ENCODE results near the gene EIF3A. TPM values are rescaled to one million over a fixed set of nuclear protein-coding genes. Genes with fewer than 3 reads are reported as not detected.
"Not testable (repeated sequence)": the region's sequence is repeated elsewhere in the genome, so short reads cannot be mapped to it uniquely, and the experiment has no call there.

The EIF3A gene
- total RNA-seq, 1 experiment from 2014 or later = 82.6 TPM

DNA sequence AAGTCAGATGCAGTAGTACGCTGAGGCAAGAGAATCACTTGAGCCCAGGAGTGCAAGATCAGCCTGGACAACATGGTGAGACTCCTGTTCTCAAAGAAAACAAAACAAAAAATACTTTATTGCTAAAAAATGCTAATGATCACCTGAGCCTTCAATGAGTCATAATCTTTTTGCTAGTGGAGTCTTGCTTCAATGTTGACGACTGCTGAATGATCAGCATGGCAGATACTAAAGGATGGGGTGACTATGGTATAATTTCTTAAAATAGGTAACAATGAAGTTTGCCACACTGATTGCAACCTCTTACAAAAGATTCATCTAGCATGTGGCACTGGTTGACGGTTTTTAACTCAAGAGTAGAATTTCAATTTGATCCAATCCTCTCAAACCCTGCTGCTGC is 28.8 kb downstream of the EIF3A start:
- no peak for DNase-seq (ENCODE audit: low read depth)

DNA sequence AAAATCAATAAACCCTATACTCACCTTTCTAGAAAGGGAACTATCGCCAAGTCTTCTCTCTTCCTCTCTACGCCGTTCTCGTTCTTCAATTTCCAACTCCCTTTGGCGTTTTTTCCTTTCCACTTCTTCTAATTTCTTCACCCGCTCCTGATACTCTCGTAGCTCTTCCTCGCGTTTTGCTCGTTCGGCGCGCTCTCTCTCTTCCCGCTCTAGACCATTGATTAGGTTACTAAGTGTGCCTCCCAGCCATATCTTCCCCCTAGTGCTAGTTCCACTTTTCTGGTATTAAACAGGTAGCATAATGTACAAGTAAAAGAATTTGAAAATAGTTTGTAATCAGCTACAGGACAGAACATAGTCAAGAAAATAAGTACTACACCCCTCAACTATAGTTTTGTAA is 30.8 kb downstream of the EIF3A start:
- no peak for DNase-seq (ENCODE audit: low read depth)

DNA sequence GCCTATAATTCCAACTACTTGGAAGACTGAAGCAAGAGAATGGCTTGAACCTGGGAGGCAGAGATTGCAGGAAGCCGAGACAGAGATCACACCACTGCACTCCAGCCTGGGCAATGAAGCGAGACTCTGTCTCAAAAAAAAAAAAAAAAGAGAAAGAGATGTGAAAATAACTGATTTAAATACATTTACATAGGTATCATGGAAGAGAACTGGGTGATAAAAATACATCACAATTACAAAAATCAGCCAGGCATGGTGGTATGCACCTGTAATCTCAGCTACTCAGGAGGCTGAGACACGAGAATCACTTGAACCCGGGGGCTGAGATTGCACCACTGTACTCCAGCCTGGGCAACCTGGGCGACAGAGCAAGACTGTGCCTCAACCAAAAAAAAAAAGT is 31.3 kb downstream of the EIF3A start:
- DNase-seq (ENCODE audit: low read depth) = no peak

DNA sequence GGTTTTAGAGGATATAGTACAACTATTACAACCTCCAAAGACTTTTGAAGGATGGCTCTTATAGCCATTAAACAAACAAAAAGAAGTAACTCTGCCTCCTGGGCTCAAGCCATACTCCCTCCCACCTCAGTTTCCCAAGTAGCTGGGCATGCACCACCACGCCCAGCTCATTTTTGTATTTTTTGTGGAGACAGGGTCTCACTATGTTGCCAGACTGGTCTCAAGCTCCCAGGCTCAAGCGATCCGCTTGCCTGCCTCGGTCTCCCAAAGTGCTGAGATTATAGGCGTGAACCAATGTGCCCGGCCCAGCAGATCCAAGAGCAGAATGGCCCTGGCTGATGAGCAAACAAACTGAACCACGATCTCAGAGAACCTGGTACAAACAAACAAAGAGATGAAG is 35.1 kb downstream of the EIF3A start:
- no peak for DNase-seq (ENCODE audit: low read depth)

DNA sequence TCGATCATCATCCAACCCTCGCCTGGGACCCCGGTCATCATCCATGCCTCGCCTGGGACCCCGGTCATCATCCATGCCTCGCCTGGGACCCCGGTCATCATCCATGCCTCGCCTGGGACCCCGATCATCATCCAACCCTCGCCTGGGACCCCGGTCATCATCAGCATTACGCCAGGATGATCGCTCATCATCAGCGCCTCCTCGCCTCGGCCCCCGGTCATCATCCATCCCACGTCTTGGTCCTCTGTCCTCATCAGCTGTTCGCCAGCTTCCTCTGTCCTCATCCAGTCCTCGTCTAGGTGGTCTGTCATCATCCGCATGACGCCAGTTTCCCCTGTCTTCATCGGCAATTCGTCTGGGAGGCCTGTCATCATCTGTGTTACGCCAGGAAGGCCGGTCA is 38.4 kb downstream of the EIF3A start:
- no peak for DNase-seq (ENCODE audit: low read depth)

DNA sequence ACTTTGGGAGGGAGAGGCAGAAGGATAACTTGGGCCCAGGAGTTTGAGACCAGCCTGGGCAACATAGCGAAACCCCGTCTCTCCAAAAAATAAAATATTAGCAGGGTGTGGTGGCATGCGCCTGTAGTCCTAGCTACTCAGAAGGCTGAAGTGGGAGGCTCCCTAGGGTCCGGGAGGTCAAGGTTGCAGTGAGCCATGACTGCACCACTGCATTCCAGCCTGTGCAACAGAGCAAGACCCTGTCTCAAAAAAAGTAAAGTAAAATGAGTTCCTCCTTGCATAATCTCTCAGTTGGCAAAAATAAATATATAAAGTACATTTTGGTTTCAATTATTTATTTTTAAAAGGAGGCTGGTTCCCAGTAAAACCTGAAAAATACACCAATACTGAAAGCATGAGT is 39.3 kb downstream of the EIF3A start:
- no peak for DNase-seq (ENCODE audit: low read depth)

DNA sequence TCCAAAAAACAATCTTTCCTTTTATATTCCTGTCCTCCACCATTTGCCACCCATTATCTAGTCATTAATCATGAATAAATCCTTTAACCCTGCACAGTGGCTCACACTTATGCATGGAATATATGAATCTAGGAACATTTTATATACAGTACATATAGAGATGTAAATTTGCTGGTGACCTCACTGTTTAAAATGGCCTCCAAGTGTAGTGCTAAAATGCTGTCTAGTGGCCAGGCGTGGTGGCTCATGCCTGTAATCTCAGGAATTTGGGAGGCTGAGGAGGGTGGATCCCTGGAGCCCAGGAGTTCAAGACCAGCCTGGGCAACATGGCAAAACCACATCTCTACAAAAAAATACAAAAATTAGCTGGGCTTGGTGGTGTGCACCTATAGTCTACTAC is 41.5 kb downstream of the EIF3A start:
- no peak for DNase-seq (ENCODE audit: low read depth)

DNA sequence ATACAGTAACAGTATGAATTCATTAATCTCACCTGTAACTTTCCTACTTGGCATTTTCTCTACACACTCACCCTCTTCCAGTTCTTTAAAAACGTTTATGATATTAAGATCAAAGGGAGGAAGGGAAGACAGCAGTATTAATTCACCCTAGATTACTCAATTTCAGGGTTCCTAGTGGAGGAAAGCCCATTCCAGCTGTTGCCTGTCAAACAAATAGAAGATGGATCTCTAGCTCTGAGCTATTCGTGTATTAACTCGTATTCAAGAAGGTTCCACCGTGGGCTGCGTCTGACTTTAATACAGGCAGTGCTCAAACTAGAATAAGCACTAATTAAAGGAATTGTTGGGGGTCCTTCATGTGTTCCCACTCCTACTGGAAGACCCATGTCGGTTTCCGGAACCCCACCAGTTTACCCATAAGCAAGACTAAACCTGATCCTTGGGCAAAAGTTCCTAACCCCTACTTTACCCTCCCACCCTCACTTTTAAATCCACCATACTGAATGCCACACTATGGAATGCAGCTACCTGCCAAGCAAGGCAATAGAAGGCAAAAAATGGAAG is 49.0 kb downstream of the EIF3A start:
- DNase-seq (ENCODE audit: low read depth) = no peak

DNA sequence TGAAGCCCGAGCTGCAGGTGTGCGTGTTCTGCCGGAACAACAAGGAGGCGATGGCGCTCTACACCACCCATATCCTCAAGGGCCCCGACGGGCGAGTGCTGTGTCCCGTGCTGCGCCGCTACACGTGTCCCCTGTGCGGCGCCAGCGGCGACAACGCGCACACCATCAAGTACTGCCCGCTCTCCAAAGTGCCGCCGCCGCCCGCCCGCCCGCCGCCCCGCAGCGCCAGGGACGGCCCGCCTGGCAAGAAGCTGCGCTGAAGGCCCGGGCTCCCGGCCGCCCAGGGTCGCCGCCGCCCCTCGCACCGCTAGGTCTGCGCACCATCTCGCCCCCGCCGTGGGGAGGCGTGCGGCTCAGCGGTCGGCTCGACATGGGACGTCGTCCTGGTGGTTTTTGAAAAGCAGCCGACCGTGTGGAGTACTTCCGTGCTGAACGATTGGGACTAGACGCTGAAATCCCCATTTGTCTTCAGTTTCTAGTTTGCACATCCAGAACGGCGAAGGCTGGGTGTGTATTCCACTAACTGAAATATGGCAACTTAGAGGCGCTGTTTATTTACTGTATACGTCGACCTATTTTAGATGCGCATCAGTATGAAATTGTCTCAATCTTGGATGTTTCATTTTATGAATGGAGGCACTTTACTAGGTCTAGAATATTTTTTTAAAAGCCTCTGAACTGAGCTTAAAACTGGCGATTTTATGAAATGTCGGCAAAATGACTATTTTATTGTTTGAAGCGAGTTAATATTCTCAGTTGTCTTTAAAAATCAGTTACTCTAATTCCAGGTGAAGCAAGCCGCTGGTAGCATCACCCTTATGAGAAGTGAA is 50.0 kb downstream of the EIF3A start:
- peak; percentile 71 for DNase-seq (ENCODE audit: low read depth)

DNA sequence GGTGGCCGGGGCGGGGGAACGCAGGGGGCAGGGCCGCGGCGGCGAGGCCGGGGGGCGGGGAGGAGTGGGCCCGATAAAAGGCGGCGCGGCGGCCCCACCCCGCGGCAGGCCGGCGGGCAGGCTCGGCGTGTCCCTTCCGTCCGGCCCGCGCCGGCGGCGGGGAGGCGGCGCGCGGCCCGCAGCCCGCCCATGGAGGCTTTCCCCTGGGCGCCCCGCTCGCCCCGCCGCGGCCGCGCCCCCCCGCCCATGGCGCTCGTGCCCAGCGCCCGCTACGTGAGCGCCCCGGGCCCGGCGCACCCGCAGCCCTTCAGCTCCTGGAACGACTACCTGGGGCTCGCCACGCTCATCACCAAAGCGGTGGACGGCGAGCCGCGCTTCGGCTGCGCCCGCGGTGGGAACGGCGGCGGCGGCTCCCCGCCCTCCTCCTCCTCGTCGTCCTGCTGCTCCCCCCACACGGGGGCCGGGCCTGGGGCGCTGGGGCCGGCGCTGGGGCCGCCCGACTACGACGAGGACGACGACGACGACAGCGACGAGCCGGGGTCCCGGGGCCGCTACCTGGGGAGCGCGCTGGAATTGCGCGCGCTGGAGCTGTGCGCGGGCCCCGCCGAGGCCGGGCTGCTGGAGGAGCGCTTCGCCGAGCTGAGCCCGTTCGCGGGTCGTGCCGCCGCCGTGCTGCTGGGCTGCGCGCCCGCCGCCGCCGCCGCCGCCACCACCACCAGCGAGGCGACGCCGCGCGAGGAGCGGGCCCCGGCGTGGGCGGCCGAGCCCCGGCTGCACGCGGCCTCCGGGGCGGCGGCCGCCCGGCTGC is 50.8 kb downstream of the EIF3A start, which contains the start of gene NANOS1:
NANOS1 (plus strand) TSS at position 102 of the 808 bp plus-strand sequence; CDS start at position 190, 88 bp downstream.
- no peak for DNase-seq (ENCODE audit: low read depth)

DNA sequence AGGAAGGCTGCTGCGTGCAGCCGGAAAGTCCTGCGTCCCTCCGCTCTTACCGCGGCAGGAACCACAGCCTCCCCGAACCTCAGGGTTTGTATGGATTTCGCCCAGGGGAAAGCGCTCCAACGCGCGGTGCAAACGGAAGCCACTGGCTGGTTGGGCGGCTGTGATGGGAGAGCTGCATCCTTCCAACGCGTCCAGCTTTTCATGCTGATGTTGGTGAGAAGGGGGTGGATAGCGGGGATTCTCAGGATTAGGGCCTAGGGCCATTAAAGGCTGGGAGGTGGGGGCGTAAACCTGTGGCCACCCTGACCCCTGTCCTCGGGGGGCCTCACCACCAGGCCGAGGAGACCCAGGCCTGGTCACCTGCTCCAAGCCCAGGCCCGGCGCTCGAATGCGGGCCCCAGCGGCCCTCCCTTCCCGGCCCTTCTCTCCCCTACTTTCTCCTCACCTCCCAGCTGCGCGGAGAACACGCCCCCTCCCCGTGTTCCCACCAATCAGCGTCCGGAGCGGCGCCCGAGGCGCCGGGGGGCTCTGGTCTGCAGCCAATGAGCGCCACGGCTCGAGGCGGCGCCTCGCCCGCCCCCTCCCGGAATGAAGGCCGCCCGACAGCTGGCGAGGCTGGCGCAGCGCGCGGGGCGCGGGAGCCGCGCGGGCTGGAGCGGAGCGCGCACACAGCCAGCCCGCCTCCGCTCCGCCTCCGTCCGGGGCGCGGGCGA is 51.6 kb downstream of the EIF3A start:
- DNase-seq (ENCODE audit: low read depth) = peak; percentile 86

DNA sequence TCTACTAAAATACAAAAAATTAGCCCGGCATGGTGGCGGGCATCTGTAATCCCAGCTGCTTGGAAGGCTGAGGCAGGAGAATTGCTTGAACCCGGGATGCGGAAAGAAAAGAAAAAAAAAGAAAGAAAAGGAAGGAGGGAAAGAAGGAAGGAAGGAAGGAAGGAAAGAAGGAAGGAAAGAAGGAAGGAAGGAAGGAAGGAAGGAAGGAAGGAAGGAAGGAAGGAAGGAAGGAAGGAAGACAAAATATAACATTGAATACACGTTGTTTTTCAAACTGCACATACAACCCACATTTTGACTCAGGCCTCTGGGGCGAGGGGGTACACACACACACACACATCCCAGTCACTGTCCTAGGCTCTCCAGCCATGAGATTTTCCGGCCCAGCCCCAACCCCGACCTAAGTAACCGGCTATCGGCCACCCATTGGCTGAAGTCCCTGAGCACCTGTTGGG is 52.1 kb downstream of the EIF3A start:
- DNase-seq (ENCODE audit: low read depth) = not testable (repeated sequence)

DNA sequence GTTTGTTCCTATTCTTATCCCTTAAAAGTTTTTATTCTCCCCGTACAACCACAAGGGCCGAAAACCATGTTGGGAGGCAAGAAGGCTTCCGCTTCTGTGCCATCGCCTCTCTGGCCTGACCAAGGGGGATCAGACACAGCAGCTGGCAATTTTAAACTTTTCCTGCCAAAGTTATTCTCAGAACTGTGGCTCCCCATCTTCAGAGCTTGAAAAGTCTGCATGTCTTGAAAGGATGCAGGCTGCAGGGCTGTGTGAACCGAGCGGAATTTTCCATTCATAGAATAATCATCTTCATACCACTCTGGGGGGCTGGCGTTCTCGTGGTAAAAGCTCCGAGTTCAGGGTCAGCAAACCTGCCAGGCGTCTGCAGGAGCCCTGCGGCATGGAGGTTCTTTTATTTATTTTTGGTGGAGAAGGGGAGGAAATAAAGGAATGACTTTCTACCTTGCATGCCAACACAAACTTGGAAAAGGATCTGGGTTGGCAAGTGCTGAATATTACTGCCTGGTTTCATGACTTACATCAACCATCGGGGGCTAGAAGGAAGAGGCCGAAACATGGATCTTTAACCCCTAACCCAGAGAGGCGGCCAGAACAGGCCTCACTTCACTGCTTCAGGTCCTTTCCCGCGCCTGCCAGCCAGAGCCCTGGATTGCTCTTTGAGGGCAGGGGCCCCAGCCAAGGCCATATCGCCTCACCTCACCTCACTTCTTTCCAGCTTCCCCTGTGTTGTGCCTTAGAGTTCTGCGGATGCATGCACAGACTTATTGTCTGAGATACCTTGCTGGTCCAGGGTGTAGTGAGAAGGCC is 54.1 kb downstream of the EIF3A start:
- DNase-seq (ENCODE audit: low read depth) = peak; percentile 67

DNA sequence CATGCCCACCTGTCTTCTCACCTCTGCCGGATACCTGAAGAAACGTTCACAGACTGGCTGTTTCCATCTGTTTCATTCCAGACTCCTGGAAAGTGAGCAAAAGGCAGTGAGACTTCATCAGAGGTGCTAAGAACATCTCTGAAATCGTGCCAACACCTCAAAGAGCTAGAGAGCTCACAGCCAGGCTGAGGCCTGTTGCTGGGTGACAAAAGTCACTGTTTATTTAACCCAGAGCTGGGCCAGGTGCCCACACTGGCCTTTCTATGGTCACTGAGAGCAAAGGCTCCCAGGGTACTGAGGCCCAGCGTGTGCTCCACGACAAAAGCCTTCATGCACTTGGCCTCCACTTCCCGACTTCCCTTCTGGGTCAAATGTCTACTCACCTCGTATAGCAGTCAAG is 54.8 kb downstream of the EIF3A start:
- DNase-seq (ENCODE audit: low read depth) = no peak

DNA sequence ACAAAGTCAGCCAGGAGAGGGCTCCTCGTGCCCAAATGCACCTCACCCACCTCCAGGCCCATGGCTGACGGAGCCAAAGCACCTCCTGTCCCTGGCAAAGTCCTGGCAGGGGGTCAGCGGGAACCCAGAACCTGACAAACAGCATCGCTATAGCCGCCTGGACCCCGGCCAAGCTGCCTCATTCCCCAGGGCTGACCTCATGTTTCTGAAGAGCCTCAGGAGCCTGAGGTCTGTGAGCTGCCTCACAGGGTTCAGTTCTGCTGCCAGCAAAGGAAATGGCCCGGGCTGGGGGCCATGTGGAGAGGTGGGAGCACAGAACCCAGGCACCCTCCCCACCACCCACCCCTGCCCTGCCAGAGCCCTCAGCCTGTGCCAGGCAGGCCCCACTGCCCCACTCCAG is 55.3 kb downstream of the EIF3A start:
- DNase-seq (ENCODE audit: low read depth) = peak; percentile 89

DNA sequence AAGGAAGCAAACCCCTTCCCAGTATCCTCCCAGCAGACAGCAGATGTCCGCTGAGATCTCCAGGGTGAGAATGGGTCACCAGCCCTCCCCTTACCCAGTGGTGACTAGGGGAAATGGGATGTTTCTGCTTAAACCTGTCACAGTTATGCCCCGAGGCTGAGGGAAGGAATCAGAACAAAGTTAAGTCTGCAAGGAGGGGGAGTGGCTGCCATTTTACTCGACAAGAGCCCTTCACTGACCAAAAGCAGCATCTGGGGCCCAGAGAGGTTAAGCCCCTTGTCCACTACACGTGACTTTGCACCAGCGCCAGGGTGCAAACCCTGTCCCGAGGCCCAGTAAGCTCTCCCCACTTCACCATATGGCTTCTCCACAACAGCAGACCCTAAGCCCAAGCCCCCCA is 55.7 kb downstream of the EIF3A start:
- DNase-seq (ENCODE audit: low read depth) = peak; percentile 44

DNA sequence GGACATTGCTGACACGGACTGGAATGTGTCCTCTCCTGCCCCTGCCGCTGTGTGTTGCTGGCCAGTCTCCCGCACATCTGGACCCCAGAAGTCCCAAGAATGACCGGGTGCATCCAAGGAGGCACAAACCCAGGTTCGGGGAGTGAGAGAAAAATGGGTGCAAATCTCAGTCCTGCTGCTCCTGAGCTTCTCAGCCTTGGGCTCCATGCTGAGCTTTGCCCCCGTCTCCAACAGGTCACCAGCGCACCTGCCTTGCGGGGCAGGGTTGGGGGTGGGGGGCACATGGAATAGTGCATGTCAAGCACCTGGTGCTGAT is 57.1 kb downstream of the EIF3A start:
- no peak for DNase-seq (ENCODE audit: low read depth)

DNA sequence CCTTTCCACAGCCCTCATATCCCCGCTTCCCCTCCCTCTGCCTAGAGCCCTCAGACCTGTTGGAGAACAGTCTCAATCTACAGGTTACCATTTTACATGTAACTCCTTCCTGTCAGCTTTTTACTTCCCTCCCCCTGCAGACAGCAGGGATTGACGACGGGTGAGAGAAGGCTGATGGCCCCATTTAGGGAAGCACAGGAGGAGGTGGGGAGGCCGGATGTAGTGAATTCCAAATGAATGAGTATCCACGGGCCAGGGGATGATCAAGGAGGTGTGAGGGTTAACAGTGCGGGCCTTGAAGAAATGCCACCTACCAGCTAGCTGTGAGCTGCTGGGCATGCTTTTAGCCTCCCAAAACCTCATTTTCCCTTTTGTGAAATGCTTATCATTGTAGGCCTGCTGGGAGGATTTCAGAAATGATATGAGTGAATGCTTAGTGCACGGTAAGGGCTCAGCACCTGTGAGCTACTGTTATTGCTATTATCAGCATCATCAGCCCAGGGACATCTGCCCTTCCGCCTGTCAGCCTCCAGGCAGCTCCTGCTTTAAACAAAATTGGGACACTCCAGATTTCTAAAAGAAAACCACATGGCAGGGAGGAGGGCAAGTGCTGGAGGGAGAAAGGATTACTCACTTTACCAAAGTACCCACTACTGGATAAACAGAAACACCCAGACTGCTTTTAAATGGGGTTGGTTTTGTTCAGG is 57.6 kb downstream of the EIF3A start:
- peak; percentile 74 for DNase-seq (ENCODE audit: low read depth)

DNA sequence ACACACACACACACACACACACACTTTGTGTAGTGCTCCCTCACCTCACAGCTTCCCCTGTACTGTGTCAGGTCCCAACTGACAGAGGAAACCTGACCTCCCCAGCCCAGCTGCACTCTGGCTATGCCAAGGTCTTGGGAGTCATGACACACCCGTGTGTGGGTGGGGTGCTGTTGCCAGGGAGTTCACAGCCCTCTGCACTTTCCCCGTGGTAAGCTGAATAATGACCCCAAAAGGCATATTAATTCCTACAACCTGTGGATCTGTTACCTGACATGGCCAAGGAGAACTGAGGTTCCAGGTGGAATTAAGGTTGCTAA is 60.0 kb downstream of the EIF3A start:
- peak; percentile 51 for DNase-seq (ENCODE audit: low read depth)

DNA sequence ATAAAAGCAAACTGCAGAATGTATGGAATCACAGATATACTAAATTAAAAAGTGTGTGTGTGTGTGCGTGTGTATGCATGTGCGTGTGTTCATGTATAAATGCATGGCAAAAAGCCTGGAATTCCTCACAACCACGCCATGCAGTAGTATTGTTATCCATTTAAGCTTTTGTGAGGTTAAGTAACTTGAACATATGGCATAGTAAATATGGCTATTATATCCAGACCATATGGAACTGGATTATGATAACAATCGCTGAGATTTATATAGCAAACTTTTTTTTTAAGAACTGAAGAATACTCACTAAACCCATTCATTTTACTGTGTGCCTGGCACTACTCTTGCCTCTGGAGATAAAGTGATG is 73.4 kb downstream of the EIF3A start:
- DNase-seq (ENCODE audit: low read depth) = no peak

All from Daoy (cell line).